ENCODE results near the gene RFX4. TPM values are rescaled to one million over a fixed set of nuclear protein-coding genes. Genes with fewer than 3 reads are reported as not detected.

RFX4 gene
- total RNA-seq, 4 donors from 2014 or later = not detected

- no peak for TF ChIP-seq POLR2A (IDR thresholded peaks at IDR 0.05; ENCODE audit: low read depth)
- Histone ChIP-seq H3K9me3 (no peaks in the 10 kb centered on the region), H3K27me3 (peaks cover 0 to 6% (median 0%) of the 10 kb centered on the region in 4 donors), H3K4me3 (no peak overlapping the region), H3K27ac (replicated peaks in 1 of 4) (no peak overlapping the region), H3K36me3 (no peaks in the 10 kb centered on the region), H3K4me1 (no peaks in the 10 kb centered on the region)
- WGBS = 81% methylated on average over 5 of the region's 5 CpGs
- DNase-seq (ENCODE audit: extremely low spot score) = no peak
- intact Hi-C loops (cut with DNase I) = loop anchor here (5.0 kb wide), 1 partner anchor 61 kb away; no protein-coding TSS in a partner anchor
These were observed 158.0 kb downstream of the RFX4 start for GRCh38 chr12:106740818-106741217.

GRCh38 chr12:106741247-106741646, 158.4 kb downstream of the RFX4 start:
- 91% methylated on average over 2 of the region's 2 CpGs for WGBS
- intact Hi-C loops (cut with DNase I) = loop anchor here (5.0 kb wide), 1 partner anchor 61 kb away; no protein-coding TSS in a partner anchor
- no peak for DNase-seq (ENCODE audit: extremely low spot score)

GRCh38 chr12:106743270-106743988, 160.6 kb downstream of the RFX4 start:
- Histone ChIP-seq H3K4me3 (no peak overlapping the region), H3K36me3 (no peaks in the 10 kb centered on the region), H3K27ac (replicated peaks in 1 of 4) (no peak overlapping the region), H3K9me3 (no peaks in the 10 kb centered on the region), H3K27me3 (peaks cover 0 to 6% (median 0%) of the 10 kb centered on the region in 4 donors), H3K4me1 (no peaks in the 10 kb centered on the region)
- intact Hi-C loops (cut with DNase I) = loop anchor here (5.0 kb wide), 1 partner anchor 59 kb away; no protein-coding TSS in a partner anchor
- DNase-seq (ENCODE audit: extremely low spot score) = no peak
- WGBS = 55% methylated on average over 8 of the region's 8 CpGs
- no peak for TF ChIP-seq EP300 (IDR thresholded peaks at IDR 0.05)
- TF ChIP-seq CTCF (IDR thresholded peaks at IDR 0.05) = no peak
- no peak for TF ChIP-seq POLR2AphosphoS5 (IDR thresholded peaks at IDR 0.05)
- no peak for TF ChIP-seq POLR2A (IDR thresholded peaks at IDR 0.05; ENCODE audit: low read depth)

More at GRCh38 chr12:106741247-106741646, 158.4 kb downstream of the RFX4 start:
- H3K9me3 ChIP-seq = no peaks in the 10 kb centered on the region
- TF ChIP-seq CTCF (IDR thresholded peaks at IDR 0.05) = no peak
- TF ChIP-seq POLR2A (IDR thresholded peaks at IDR 0.05; ENCODE audit: low read depth) = no peak
- no peak for TF ChIP-seq POLR2AphosphoS5 (IDR thresholded peaks at IDR 0.05)
- no peak for TF ChIP-seq EP300 (IDR thresholded peaks at IDR 0.05)
- peaks cover 0 to 6% (median 0%) of the 10 kb centered on the region in 4 donors for H3K27me3 ChIP-seq
- no peaks in the 10 kb centered on the region for H3K36me3 ChIP-seq
- no peak overlapping the region for H3K4me3 ChIP-seq
- H3K27ac ChIP-seq (replicated peaks in 1 of 4) = no peak overlapping the region
- no peaks in the 10 kb centered on the region for H3K4me1 ChIP-seq

GRCh38 chr12:106744600-106744999, 161.8 kb downstream of the RFX4 start:
- TF ChIP-seq CTCF (IDR thresholded peaks at IDR 0.05) = no peak
- no peak for TF ChIP-seq POLR2A (IDR thresholded peaks at IDR 0.05; ENCODE audit: low read depth)
- no peak for TF ChIP-seq POLR2AphosphoS5 (IDR thresholded peaks at IDR 0.05)
- intact Hi-C loops (cut with DNase I) = loop anchor here (5.0 kb wide), 1 partner anchor 58 kb away; no protein-coding TSS in a partner anchor
- WGBS = 87% methylated on average over 6 of the region's 6 CpGs

GRCh38 chr12:106745181-106745745, 162.5 kb downstream of the RFX4 start:
- 84% methylated on average over 4 of the region's 4 CpGs for WGBS
- H3K27me3 ChIP-seq = peaks cover 0 to 6% (median 0%) of the 10 kb centered on the region in 4 donors
- DNase-seq (ENCODE audit: extremely low spot score) = no peak
- no peaks in the 10 kb centered on the region for H3K36me3 ChIP-seq
- H3K9me3 ChIP-seq = no peaks in the 10 kb centered on the region
- no peaks in the 10 kb centered on the region for H3K4me1 ChIP-seq
- H3K27ac ChIP-seq (replicated peaks in 1 of 4) = no peak overlapping the region
- intact Hi-C loops (cut with DNase I) = no loop called here
- no peak for TF ChIP-seq POLR2A (IDR thresholded peaks at IDR 0.05; ENCODE audit: low read depth)
- TF ChIP-seq EP300 (IDR thresholded peaks at IDR 0.05) = no peak
- TF ChIP-seq CTCF (IDR thresholded peaks at IDR 0.05) = no peak
- TF ChIP-seq POLR2AphosphoS5 (IDR thresholded peaks at IDR 0.05) = no peak
- H3K4me3 ChIP-seq = no peak overlapping the region

More at GRCh38 chr12:106744600-106744999, 161.8 kb downstream of the RFX4 start:
- no peak for DNase-seq (ENCODE audit: extremely low spot score)
- peaks cover 0 to 6% (median 0%) of the 10 kb centered on the region in 4 donors for H3K27me3 ChIP-seq
- no peak overlapping the region for H3K27ac ChIP-seq (replicated peaks in 1 of 4)
- no peaks in the 10 kb centered on the region for H3K9me3 ChIP-seq
- H3K4me1 ChIP-seq = no peaks in the 10 kb centered on the region
- H3K4me3 ChIP-seq = no peak overlapping the region
- no peaks in the 10 kb centered on the region for H3K36me3 ChIP-seq
